ENCODE data around the gene PRKD2.

Gene PRKD2

GRCh38 chr19:46742926-46743480 is 26.1 kb upstream of the PRKD2 start:
- DNase-seq (ENCODE audit: low read depth, low spot score): no peak

DNA sequence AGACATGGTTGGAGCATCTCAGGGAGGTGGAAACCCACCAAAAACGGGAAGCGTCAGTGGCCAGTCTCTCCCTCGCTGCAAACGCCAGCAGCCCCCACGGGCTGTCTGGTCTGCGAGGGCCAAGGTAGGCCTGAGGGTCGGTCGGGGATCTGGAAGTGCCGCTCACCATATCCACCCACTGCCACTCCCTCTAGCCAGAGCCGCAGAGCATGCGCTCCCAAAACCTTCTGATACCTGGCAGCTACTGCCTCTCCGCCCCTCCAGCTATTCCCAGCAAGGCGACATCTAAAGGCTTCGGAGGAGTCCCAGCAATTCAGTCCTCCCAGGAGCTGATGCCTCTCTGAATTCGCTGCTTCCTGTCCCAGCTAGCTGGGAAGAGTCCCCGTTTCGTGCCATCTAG is 24.5 kb upstream of the PRKD2 start:
- DNase-seq (ENCODE audit: low read depth, low spot score): no peak

DNA sequence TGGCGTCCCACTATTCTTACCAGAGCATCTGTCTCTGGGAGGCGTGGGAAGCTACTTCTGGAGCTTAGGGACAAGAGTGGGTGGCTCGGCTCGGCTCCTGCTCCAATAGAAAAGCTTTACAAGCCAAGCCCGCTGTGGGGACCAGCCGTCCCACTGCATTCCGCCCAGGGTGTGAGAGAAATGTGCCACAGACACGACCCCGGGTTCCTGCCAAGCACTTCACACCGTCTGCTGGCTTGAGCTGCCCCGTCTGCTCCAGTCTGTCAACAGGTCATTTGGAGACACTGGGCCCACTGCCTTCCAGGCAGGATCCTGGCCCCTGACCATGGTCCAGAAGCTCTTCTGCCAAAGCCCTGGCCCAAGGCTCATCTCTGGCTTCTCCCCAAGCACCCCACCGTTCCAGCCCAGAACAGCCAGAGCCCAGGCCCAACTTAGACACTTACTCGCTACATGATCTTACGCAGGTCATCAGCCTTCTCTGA is 22.4 kb upstream of the PRKD2 start:
- DNase-seq (ENCODE audit: low read depth, low spot score): no peak

- no peak for DNase-seq (ENCODE audit: low read depth, low spot score)
These were observed 20.9 kb upstream of the PRKD2 start for GRCh38 chr19:46737761-46738171.

DNA sequence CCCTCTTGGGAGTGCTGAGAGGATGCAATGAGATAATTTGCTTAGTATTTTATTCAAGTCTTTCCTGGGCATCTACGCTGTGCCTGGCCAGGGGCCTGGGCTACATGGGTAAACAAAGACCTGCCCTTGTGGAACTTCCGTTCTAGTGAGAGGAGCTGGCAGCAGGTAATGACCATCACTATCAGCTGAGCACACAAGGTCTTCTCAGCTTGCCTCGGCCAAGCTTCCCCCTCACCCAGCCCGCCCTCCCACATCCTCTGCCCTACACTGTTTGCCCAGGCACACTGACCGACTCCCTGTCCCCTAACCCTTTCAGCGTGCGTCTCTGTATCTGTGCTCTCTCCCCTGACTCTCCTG is 20.4 kb upstream of the PRKD2 start:
- DNase-seq (ENCODE audit: low read depth, low spot score): no peak

DNA sequence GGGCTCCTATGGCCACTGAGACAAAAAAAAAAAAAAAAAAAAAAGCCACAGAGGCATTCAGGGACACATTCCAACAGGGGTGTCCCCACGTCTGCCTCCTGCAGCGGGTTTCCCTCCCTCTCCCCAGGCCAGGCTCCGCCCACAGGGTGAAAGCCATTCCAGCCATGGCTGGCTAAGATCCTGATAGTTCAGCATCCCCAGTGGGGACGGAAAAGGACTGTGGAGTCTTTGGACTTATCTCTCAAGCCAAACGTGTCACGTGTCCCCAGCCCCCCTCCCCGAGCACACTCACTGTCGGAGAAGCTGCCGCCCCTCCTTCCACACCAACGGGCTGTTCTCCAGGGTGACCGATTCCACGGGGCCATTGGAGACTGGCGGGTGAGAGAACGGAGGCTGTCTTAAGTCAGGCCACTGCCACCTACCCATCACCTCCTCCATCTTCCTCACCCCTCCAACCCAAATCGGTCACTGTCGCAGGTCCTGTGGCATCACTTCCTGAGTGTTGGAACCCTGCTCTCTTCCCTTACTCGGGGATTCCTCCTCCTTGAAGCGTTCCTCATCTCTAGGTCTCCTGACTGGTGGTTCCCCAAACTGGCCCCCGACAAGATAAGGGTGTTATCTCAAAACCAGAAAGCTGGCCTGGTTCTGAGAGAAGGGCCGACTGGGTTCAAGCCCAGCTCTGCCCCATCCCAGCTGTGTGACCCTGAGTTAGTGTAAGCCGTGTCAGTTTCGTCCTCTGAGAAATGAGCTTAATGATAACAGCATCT is 19.8 kb upstream of the PRKD2 start:
- DNase-seq (ENCODE audit: low read depth, low spot score): no peak

GRCh38 chr19:46733690-46734292 is 16.9 kb upstream of the PRKD2 start:
- DNase-seq (ENCODE audit: low read depth, low spot score): no peak

DNA sequence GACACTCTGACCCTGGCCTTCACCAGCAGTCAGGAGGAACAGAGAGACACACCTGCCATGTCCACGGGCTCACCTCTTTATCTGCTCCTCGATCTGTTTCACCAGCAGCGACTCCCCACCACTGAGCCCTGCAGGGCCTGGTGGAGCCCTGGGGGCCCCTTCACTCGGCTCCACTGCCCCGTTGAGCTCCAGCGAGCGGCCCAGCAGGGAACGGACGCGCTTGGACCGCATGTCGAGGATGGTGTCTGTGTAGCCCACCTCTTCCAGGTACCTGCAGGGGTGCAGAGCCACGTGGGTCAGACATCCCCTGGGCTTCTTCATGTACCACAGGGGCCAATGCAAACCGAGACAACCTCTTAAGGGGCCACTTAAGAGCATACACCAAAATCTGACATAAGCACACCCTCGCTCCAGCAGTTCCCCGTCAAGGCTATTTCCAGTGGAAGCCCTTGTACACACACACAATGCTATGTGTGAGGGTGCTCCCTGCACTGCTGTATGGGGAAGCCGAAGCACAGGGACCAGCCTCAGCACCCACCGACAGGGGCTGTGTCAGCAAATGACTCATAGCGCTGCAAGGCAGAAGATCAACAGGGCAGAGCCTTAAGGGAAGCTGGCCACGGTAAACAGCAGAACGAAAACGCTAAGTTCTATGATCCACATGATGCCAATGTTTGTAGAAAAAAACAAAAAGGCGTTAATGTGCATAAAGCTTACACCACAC is 16.2 kb upstream of the PRKD2 start:
- DNase-seq (ENCODE audit: low read depth, low spot score): no peak

DNA sequence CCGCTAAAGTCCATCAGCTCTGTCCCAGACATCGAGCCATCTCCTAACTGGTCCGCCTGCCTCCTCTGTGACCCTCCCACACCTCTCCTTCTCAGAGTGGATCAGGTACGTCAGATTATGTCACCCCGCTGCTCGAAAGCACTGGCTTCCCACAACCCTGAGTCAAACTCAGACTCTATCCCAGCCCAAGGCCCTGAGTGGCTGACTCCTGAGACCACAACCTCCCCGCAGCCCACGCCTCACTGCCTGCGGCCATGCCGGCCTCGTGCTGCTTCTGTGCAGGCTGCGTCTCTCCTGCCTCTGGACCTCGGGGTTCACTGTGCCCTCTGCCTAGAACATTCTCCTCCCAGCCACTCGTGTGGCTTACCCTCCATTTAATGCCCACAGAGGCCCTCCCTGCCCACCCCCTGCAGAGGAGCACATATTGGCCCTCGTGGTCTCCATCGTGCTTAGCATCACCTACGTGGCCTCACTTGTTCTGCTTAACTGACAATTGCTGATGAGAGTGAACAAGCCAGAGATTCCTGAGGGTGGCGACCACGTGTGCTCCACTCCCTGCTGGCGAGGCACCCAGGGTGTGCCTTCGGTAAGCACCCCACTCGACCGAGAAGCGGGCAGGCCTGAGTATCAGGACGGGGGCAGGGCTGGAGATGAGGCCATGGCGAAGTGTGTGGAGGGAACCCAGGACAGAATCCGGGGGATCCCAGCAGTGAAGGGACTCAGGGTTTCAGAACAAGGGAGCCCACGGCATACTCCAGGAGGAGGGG is 15.4 kb upstream of the PRKD2 start:
- no peak for DNase-seq (ENCODE audit: low read depth, low spot score)

- no peak for DNase-seq (ENCODE audit: low read depth, low spot score)
These were observed 14.7 kb upstream of the PRKD2 start for GRCh38 chr19:46731584-46731983.

DNA sequence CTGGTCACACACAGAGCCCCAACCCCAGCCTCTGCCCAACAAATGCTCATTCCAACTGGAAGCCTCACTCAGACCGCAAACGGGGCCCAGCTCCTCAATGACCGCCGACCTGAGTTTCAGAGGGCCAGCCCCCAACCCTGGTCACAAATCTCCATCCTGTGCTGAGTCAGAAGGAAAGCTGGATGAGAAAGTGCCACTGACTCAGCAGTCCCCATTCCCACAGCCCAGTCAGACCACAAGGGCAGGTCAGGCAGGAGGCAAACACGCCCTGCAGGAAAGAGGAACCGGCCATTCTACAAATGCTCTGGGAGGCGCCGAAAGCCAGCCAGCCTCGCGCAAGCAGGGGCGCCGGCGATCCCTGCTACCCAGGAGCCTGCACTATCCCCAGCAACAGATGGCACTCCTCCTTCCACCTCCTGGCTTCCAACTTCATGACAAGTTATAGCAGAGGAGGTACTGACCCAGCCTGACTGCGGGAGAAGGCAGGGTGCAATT is 14.1 kb upstream of the PRKD2 start:
- no peak for DNase-seq (ENCODE audit: low read depth, low spot score)

- no peak for DNase-seq (ENCODE audit: low read depth, low spot score)
These were observed 13.7 kb upstream of the PRKD2 start for GRCh38 chr19:46730595-46730994.

DNA sequence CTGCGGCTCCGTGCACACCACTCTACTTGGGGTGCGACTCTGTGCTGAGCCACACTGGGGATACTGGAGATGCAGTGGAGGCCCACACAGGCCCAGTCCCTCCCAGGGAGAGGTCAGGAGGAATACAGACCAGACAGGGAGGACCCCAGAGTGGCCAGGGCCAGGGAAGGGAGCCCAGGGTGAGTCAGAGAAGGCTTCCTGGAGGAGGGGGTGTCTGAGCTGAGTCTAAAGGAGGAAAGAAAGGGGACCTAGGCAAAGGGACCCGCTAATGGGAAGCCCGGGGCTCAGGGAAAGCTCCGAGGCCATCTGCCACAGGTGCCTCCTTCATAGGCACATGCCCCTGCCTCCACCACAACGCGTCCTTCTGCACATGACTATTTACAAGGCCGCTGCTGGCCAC is 13.3 kb upstream of the PRKD2 start:
- DNase-seq (ENCODE audit: low read depth, low spot score): no peak

GRCh38 chr19:46729696-46730095 is 12.8 kb upstream of the PRKD2 start:
- no peak for DNase-seq (ENCODE audit: low read depth, low spot score)

GRCh38 chr19:46728693-46729339 is 11.9 kb upstream of the PRKD2 start:
- peak; percentile 69 for DNase-seq (ENCODE audit: low read depth, low spot score)

- no peak for DNase-seq (ENCODE audit: low read depth, low spot score)
These were observed 11.3 kb upstream of the PRKD2 start for GRCh38 chr19:46728208-46728607.

GRCh38 chr19:46727757-46728156 is 10.8 kb upstream of the PRKD2 start:
- no peak for DNase-seq (ENCODE audit: low read depth, low spot score)

DNA sequence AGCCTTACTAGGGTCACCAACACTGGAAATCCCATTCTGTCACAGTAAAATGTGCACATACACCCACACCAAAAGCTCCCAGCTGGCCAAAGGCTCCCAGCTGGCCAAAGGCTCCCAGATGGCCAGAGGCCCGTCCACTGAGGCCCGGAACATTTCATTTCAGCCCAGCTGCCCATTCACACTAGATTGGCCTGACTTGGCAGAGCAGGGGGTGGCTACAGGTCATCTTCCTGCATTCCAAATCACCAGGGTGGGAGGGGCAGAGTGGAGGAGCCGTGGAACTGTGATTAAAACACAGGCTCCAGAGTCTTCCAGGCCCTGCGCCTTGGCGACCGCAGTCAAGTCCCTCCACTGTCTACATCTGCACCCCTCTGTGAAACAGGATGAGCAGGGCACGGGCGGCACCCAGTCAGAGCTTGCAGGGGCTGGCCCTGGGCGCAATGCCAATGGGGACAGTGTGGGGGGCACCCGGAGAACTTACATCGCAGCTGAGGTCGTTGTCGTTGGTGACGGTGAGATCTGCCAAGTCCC is 10.1 kb upstream of the PRKD2 start:
- no peak for DNase-seq (ENCODE audit: low read depth, low spot score)

DNA sequence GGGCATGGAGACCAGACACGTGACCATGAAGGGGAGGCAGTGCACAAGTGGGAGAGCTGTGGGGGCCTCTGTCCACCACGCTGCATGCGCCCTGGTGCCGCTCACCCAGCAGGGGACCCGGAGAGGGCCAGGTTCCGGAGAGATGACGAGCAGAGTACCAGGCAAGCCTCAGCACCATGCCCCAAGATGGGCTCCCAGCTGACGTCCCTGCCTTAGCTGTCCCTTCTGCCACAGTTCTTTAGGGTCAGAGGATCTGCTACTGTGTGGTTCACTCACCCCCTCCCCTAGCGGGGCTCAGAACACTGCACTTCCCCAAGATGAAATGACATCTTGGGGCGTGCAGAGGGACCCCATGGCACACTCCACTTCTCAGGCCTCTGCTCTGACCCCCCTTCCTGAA is 9.6 kb upstream of the PRKD2 start:
- DNase-seq (ENCODE audit: low read depth, low spot score): no peak

- DNase-seq (ENCODE audit: low read depth, low spot score): no peak
These were observed 9.0 kb upstream of the PRKD2 start for GRCh38 chr19:46725859-46726393.
